Chondrocyte (in vitro differentiated cells): ENCODE data around the gene NPIPB8. TPM values are rescaled to one million over a fixed set of nuclear protein-coding genes. Genes with fewer than 3 reads are reported as not detected.
"Not testable (repeated sequence)": the region's sequence is repeated elsewhere in the genome, so short reads cannot be mapped to it uniquely, and the experiment has no call there.

Source experiments
- DNase-seq: peaks from one replicate; pipeline ENCODE4 v3.0.0; 2021; ENCODE audit warnings: mixed read lengths, low spot score
- H3K27ac Mint-ChIP-seq: one replicate; pipeline ENCODE4 v1.8.0; 2021; ENCODE audit warnings: mild to moderate bottlenecking, moderate library complexity, mixed read lengths; ENCODE audit not compliant: unreplicated experiment
- H3K27me3 Mint-ChIP-seq: 2 replicates; pipeline ENCODE4 v1.8.0; 2021; ENCODE audit warnings: low read depth, mixed read lengths
- H3K36me3 Mint-ChIP-seq: 2 replicates; pipeline ENCODE4 v1.8.0; 2021; ENCODE audit warnings: low read depth, mixed read lengths
- H3K4me1 Mint-ChIP-seq: 2 replicates; pipeline ENCODE4 v1.8.0; 2021; ENCODE audit warnings: low read depth, mild to moderate bottlenecking, mixed read lengths
- H3K4me3 Mint-ChIP-seq: one replicate; pipeline ENCODE4 v1.8.0; 2021; ENCODE audit warnings: mild to moderate bottlenecking, moderate library complexity, mixed read lengths; ENCODE audit not compliant: unreplicated experiment
- H3K9me3 Mint-ChIP-seq: 2 replicates; pipeline ENCODE4 v1.8.0; 2021; ENCODE audit warnings: low read depth, mixed read lengths
- total RNA-seq: library from RNA; stranded (reverse); gene quantifications from 3 replicates; pipeline ENCODE4 v1.2.1, GENCODE V29; 2021
- TF ChIP-seq, protein P1 (sequence below): fragments of 200-600 bp; sonication (generic); IDR thresholded peaks from 2 replicates; pipeline ENCODE4 v1.5.0; 2021; ENCODE audit warnings: antibody characterized with exemption, mild to moderate bottlenecking, moderate library complexity

The NPIPB8 gene
- total RNA-seq, 1 donor from 2014 or later, result not detected

DNA sequence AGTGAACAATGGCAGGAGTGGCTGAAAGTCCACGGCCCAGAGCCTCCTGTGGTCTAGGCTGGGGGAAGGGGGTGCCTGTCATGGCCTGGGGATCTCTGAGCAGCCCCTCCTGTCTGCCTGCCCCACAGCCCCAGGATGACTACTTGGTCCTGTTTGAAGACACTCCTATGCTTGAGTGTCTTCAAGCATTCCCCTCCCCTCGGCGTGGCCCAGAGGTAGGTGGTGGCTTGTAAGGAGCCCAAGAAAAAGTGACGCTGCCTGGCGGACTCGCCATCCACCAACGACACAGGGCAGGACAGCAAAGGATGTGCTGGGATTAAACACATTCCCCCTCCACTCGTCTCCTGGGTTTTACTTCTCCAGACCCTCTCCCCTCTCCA, 33.7 kb upstream of the NPIPB8 start:
- Mint-ChIP-seq H3K4me3 (no peak overlapping the region), H3K9me3 (no peaks in the 10 kb centered on the region), H3K27ac (no peak overlapping the region), H3K27me3 (no peaks in the 10 kb centered on the region), H3K4me1 (no peaks in the 10 kb centered on the region), H3K36me3 (no peaks in the 10 kb centered on the region)
- TF ChIP-seq, protein P1, sequence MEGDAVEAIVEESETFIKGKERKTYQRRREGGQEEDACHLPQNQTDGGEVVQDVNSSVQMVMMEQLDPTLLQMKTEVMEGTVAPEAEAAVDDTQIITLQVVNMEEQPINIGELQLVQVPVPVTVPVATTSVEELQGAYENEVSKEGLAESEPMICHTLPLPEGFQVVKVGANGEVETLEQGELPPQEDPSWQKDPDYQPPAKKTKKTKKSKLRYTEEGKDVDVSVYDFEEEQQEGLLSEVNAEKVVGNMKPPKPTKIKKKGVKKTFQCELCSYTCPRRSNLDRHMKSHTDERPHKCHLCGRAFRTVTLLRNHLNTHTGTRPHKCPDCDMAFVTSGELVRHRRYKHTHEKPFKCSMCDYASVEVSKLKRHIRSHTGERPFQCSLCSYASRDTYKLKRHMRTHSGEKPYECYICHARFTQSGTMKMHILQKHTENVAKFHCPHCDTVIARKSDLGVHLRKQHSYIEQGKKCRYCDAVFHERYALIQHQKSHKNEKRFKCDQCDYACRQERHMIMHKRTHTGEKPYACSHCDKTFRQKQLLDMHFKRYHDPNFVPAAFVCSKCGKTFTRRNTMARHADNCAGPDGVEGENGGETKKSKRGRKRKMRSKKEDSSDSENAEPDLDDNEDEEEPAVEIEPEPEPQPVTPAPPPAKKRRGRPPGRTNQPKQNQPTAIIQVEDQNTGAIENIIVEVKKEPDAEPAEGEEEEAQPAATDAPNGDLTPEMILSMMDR, result no peak
- peak; percentile 58 for DNase-seq

DNA sequence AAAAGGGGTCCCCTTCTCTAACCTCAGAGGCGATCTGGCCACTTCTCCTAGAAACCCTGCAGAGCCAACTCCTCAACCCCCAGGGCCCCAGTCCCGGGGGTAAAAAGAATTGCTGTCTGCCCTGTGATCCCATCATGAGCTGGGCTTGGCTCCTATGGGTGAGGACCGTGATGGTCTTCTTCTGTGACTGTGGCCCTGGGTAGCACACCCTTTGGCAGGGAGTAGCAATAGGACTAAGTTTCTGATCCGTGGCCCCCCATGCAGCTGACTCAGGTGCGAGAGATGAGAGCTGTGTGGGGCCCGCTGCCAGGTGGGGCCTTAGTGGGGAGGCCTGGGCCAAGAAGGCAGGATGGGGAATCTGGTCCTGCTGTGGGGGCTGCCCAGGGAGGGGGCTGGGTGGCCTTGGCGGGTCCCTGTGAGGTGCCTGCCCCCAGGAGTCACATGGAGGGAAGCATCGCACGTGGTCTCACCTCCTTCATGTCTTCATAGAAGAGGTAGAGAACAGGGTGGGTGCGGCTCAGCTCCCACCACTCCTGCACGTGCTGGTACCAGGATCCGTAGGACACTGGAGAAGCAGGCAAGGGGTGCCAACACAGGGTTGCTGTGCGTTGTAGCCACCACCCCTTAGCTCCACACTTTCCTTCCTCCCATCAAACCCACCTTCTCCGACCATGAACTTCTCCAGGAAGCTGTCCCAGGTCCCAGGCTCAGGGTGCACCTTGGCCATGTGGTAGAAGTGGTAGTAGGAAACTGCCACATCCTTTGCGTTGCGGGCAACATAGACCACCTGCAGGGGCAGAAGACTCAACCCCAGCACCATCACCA, 31.4 kb upstream of the NPIPB8 start:
- peak; percentile 38 for DNase-seq
- peaks cover 7% of the 10 kb centered on the region for H3K4me1 Mint-ChIP-seq
- no peaks in the 10 kb centered on the region for H3K9me3 Mint-ChIP-seq
- H3K4me3 Mint-ChIP-seq, result no peak overlapping the region
- no peaks in the 10 kb centered on the region for H3K27me3 Mint-ChIP-seq
- H3K36me3 Mint-ChIP-seq, result no peaks in the 10 kb centered on the region
- no peak overlapping the region for H3K27ac Mint-ChIP-seq
- TF ChIP-seq, protein P1, result no peak

DNA sequence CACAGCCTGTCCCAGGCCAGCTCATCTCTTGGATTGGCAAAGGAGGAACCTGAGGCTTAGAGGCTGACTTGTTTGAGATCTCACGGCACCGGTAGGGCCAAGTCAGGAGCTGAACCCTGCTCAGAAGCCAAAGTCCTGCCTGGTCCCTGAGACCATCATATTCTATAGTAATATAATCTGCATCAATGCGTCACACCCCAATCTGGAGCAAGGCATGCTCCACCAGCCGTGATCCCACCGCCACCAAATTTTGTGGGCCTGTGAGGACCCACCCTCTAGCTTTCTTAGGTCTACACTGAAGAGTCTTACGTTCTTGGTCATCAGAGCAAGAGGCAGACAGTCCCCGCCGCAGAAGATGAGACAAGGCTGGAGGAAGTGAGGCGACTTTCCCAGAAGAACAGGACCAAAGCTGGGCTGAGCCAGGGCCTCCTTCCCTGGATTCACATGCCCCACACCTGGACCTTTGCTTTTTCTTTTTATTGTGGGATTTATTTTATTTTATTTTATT, 30.7 kb upstream of the NPIPB8 start:
- Mint-ChIP-seq H3K27me3 (no peaks in the 10 kb centered on the region), H3K4me3 (no peak overlapping the region), H3K27ac (no peak overlapping the region), H3K36me3 (no peaks in the 10 kb centered on the region), H3K9me3 (no peaks in the 10 kb centered on the region), H3K4me1 (peaks cover 7% of the 10 kb centered on the region)
- peak; percentile 62 for DNase-seq
- TF ChIP-seq, protein P1, result no peak

DNA sequence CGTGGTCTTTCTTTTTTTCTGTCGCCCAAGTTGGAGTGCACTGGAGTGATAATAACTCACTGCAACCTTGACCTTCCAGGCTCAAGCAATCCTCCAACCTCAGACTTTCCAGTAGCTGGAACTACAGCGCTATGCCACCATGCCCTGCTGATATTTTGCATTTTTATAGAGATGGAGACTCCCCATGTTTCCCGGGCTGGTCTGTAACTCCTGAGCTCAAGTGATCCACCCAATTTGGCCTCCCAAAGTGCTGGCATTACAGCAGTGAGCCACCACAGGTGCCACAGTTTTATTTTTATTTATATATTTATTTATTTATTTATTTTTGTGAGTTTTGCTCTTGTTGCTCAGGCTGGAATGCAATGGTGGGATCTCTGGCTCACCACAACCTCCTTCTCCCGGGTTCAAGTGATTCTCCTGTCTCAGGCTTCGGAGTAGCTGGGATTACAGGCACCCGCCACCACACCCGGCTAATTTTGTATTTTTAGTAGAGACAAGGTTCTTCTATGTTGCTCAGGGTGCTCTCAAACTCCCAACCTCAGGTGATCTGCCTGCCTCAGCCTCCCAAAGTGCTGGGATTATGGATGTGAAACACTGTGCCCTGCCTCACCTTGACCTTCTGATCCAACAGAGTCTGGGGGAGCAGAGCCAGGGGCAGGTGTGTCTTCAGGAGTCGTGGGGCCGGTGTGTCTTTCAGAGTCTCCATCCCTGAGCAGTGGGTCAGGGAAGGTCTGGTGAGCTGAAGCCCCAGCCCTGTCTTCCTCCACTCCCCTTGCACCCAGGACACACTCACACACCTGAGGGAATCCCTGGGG, 30.0 kb upstream of the NPIPB8 start:
- not testable (repeated sequence) for H3K4me1 Mint-ChIP-seq, DNase-seq, H3K27me3 Mint-ChIP-seq, H3K9me3 Mint-ChIP-seq, H3K27ac Mint-ChIP-seq, H3K4me3 Mint-ChIP-seq, H3K36me3 Mint-ChIP-seq

DNA sequence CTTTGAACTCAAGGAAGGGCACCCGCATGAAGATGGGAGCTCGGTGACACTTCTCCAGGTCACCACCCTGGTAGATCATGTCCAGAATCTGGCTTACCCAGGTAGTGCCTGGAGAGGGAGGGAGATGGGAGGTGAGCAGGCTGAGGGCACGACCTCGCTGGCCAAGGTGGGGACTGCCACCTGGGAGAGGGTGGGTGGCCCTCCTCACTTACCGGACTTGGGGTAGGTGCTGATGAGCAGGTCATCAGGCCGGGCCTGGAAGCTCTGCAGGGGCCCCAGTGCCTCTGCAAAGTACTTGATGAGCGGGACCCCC, 29.4 kb upstream of the NPIPB8 start:
- H3K27me3 Mint-ChIP-seq, H3K27ac Mint-ChIP-seq, H3K9me3 Mint-ChIP-seq, H3K4me3 Mint-ChIP-seq, H3K36me3 Mint-ChIP-seq, H3K4me1 Mint-ChIP-seq: not testable (repeated sequence)
- DNase-seq, result peak; percentile 64

DNA sequence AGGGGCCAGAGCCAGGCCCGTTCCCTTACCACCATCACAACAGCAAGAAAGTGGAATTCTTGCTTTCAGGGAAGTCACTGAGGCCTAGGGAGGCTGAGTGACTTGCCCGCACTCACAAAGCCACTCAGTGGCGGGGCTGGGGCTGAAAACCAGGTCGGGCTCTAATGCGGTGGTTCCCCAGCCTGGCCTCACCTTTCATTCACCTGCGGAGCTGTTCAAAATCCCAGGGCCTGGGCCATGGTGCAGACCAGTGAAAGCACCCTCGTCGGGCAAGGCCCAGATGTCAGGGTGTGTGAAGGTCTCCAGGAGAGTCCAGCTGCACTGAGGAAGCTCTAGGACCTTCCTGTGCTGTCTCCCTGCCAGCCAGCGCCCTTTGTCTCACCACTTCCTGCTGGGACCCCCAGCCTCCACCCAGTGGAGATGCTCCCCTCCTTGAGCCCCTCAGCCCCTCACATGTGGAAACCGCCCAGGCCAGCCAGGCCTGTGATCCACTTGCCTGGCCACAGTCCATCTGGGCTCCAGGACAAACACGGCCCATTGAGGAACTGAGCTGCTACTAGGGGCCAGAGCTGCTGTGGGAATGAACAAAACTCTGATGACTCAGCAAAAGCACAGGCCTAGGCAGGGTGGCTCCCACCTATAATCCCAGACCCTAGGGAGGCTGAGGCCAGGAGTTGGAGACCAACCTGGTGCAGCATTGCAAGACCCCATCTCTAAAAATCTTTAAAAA, 28.8 kb upstream of the NPIPB8 start:
- not testable (repeated sequence) for H3K36me3 Mint-ChIP-seq, H3K4me1 Mint-ChIP-seq, H3K27ac Mint-ChIP-seq, H3K4me3 Mint-ChIP-seq, H3K9me3 Mint-ChIP-seq, H3K27me3 Mint-ChIP-seq
- peak; percentile 59 for DNase-seq
